ENCODE measurements around the gene OCEL1. TPM values are rescaled to one million over a fixed set of nuclear protein-coding genes. Genes with fewer than 3 reads are reported as not detected.
A peak's percentile ranks its signal among the peaks of the same experiment; 100 is the strongest.

OCEL1 gene
- total and polyA plus RNA-seq, 2 of the 13 experiments (the other 11 are each of a cell fraction or from before 2014, with no cell fraction given) = 10.6 to 17.2 TPM

- no peak for TF ChIP-seq ZBTB4 (CRISPR knock-in tag; IDR thresholded peaks at IDR 0.05; ENCODE audit: borderline replicate concordance)
- TF ChIP-seq ZSCAN12 (CRISPR knock-in tag; IDR thresholded peaks at IDR 0.05) = no peak
- no peak for TF ChIP-seq ZNF589 (CRISPR knock-in tag; conservative IDR thresholded peaks at IDR 0.05)
- TF ChIP-seq ZNF670 (CRISPR knock-in tag; IDR thresholded peaks at IDR 0.05; ENCODE audit: borderline replicate concordance) = no peak
- no peak for TF ChIP-seq NFIB (CRISPR knock-in tag; IDR thresholded peaks at IDR 0.05; ENCODE audit: borderline replicate concordance)
- TF ChIP-seq ZNF362 (CRISPR knock-in tag; IDR thresholded peaks at IDR 0.05; ENCODE audit: borderline replicate concordance) = no peak
- TF ChIP-seq ZBTB1 (CRISPR knock-in tag; IDR thresholded peaks at IDR 0.05; ENCODE audit: borderline replicate concordance) = no peak
- TF ChIP-seq ZNF296 (CRISPR knock-in tag; conservative IDR thresholded peaks at IDR 0.05) = peak; percentile 83
- no peak; the same call in 1 of the 2 replicates for TF ChIP-seq ZNF704 (CRISPR knock-in tag; IDR thresholded peaks at IDR 0.05; ENCODE audit: borderline replicate concordance)
- peak; percentile 34; the same call in 1 of the 2 replicates for TF ChIP-seq ZBTB14 (CRISPR knock-in tag; IDR thresholded peaks at IDR 0.05)
- no peak for TF ChIP-seq ZNF781 (CRISPR knock-in tag; IDR thresholded peaks at IDR 0.05; ENCODE audit: borderline replicate concordance, not compliant biosample characterization)
- peak; percentile 58; the same call in 1 of the 2 replicates for TF ChIP-seq NFKB2 (CRISPR knock-in tag; IDR thresholded peaks at IDR 0.05; ENCODE audit: borderline replicate concordance)
- TF ChIP-seq SUZ12 (IDR thresholded peaks at IDR 0.05; ENCODE audit: low read depth, low read length) = no peak
- no peak for TF ChIP-seq ZBTB21 (CRISPR knock-in tag; IDR thresholded peaks at IDR 0.05)
- 0 out of 2 replicates have a peak, but pooled peaks have one; percentile 11 for TF ChIP-seq ZNF33A (CRISPR knock-in tag; IDR thresholded peaks at IDR 0.05; ENCODE audit: borderline replicate concordance)
- TF ChIP-seq RARG (CRISPR knock-in tag; IDR thresholded peaks at IDR 0.05; ENCODE audit: low read depth) = no peak
- TF ChIP-seq ATF3 (CRISPR knock-in tag; IDR thresholded peaks at IDR 0.05) = 0 out of 2 replicates have a peak, but pooled peaks have one; percentile 12
- TF ChIP-seq GABPB1 (CRISPR knock-in tag; IDR thresholded peaks at IDR 0.05) = peak; percentile 86
- no peak for TF ChIP-seq DDIT3 (CRISPR knock-in tag; IDR thresholded peaks at IDR 0.05)
- peak; percentile 88 for TF ChIP-seq ZFX (CRISPR knock-in tag; IDR thresholded peaks at IDR 0.05; ENCODE audit: low read depth)
Observed at GRCh38 chr19:17226002-17226933, at the start of gene OCEL1 (continued).

All from HepG2 (cell line).